ENCODE measurements around the gene SDCBP2.

The SDCBP2 gene

DNA sequence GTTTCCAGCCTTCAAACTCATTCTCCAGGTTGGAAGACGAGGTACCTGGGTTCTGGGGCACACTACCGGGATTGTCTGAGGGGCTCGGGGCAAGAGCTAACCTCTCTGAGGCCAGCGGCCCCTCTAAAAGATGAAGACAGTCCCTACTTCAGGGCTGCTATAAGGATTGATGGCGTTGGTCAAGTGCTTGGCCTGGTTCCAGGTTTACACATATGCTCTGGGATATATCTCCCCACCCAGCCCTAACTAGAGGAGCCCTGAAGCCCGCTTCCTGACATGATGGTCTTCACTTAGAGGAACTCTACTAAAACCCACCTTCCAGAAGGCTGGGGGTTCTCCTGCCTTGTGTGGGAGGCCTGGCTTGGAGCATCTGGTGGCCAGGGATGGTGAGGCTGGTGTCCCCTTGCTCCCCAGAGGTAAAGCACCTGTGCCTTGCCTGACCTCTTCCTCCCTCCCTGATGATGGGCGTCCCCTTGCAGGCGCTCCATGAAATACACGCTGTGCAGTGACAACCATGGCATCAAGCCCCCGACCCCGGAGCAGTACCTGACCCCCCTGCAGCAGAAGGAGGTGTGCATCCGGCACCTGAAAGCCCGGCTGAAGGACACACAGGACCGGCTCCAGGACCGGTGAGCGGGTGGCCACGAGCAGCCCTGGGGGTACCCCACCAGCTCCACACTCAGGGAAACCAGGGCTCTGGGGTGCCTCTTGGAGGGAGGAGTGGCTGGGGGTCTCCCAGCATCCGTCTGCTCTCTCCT lies 28.7 kb downstream of the SDCBP2 start:
- Mint-ChIP-seq H3K4me1 (no peaks in the 10 kb centered on the region), H3K27ac (no peak overlapping the region), H3K27me3 (ENCODE audit: low read depth) (peaks cover 6% of the 10 kb centered on the region), H3K4me3 (no peak overlapping the region), H3K9me3 (no peaks in the 10 kb centered on the region), H3K36me3 (ENCODE audit: low read depth) (no peaks in the 10 kb centered on the region)
- no peak for TF ChIP-seq CTCF (IDR thresholded peaks at IDR 0.05; ENCODE audit: unreplicated experiment in 3 of 3)

DNA sequence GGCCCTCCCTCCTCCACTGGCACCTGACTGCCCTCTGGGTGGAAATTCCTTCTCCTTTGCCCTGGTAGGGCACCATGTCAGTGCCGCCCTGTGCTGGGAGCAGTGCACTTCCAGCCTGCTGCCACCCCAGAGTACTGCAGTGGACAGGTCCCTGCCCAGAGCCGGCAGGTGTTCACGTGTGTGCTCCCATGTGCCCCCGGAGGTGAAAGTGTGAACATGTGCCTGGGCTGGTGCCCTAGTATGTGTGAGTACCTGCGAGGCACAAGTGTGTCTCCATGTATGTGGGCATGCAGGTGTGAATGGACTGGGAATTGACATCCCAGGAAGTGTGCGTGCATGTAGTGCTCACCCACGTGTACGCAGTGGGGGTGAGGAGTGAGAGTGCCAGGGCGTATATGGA lies 29.4 kb downstream of the SDCBP2 start:
- Mint-ChIP-seq H3K36me3 (ENCODE audit: low read depth) (no peaks in the 10 kb centered on the region), H3K27me3 (ENCODE audit: low read depth) (peaks cover 6% of the 10 kb centered on the region), H3K9me3 (no peaks in the 10 kb centered on the region), H3K27ac (no peak overlapping the region), H3K4me1 (no peaks in the 10 kb centered on the region), H3K4me3 (no peak overlapping the region)
- TF ChIP-seq CTCF (IDR thresholded peaks at IDR 0.05; ENCODE audit: unreplicated experiment in 3 of 3) = peak in 1 of 3 experiments; percentile 7

GRCh38 chr20:1298888-1299511 lies 29.9 kb downstream of the SDCBP2 start:
- H3K4me3 Mint-ChIP-seq = no peak overlapping the region
- H3K9me3 Mint-ChIP-seq = no peaks in the 10 kb centered on the region
- H3K27ac Mint-ChIP-seq = no peak overlapping the region
- peaks cover 6% of the 10 kb centered on the region for H3K27me3 Mint-ChIP-seq (ENCODE audit: low read depth)
- TF ChIP-seq CTCF (IDR thresholded peaks at IDR 0.05; ENCODE audit: unreplicated experiment in 3 of 3) = no peak
- no peaks in the 10 kb centered on the region for H3K36me3 Mint-ChIP-seq (ENCODE audit: low read depth)
- H3K4me1 Mint-ChIP-seq = no peaks in the 10 kb centered on the region

DNA sequence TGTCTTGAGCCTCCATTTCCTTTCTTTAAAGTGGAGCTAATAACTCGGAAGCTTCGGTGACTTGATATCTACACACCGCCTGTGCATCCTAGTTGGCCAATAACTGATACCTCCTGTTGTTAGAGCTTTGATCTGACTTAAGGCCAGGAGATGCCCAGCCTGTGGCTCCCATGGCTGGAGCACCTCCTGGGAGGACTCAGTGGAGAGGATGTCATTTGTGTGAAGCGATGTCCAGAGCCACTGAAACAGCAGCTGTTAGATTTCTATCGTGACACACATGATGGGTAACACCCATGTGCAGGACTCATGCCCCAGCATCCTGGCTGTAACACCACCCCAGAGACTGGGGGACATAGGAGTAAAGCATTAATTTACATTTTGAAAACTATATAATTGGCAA lies 30.8 kb downstream of the SDCBP2 start:
- Mint-ChIP-seq H3K27ac (no peak overlapping the region), H3K4me3 (no peak overlapping the region), H3K36me3 (ENCODE audit: low read depth) (no peaks in the 10 kb centered on the region), H3K4me1 (no peaks in the 10 kb centered on the region), H3K9me3 (no peaks in the 10 kb centered on the region), H3K27me3 (ENCODE audit: low read depth) (peaks cover 6% of the 10 kb centered on the region)
- TF ChIP-seq CTCF (IDR thresholded peaks at IDR 0.05; ENCODE audit: unreplicated experiment in 3 of 3) = no peak

DNA sequence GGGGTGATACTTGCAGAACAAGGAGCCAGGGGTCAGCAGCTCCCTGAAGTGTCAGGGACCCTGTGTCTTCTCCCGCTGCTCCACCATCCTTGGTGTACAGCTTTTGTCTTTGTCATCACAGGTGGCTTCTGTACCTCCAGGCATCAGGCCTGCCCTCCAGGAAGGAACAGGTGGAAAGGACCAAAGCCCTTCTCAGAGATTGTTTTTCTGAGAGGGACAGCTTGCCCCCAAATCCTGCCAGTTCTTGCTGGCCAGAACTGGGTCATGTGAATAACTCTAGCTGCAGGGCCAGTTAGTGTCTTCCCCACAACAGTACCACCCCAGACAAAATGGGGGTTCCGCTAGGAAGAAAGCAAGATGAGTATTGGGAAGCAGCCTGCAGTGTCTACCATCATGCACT lies 31.5 kb downstream of the SDCBP2 start:
- peaks cover 3% of the 10 kb centered on the region for H3K27me3 Mint-ChIP-seq (ENCODE audit: low read depth)
- no peaks in the 10 kb centered on the region for H3K9me3 Mint-ChIP-seq
- H3K27ac Mint-ChIP-seq = no peak overlapping the region
- H3K36me3 Mint-ChIP-seq (ENCODE audit: low read depth) = no peaks in the 10 kb centered on the region
- no peak for TF ChIP-seq CTCF (IDR thresholded peaks at IDR 0.05; ENCODE audit: unreplicated experiment in 3 of 3)
- no peak overlapping the region for H3K4me3 Mint-ChIP-seq
- no peaks in the 10 kb centered on the region for H3K4me1 Mint-ChIP-seq

GRCh38 chr20:1296922-1297321 lies 32.0 kb downstream of the SDCBP2 start:
- Mint-ChIP-seq H3K36me3 (ENCODE audit: low read depth) (no peaks in the 10 kb centered on the region), H3K4me3 (no peak overlapping the region), H3K27ac (no peak overlapping the region), H3K4me1 (peaks cover 2% of the 10 kb centered on the region), H3K27me3 (ENCODE audit: low read depth) (peaks cover 3% of the 10 kb centered on the region), H3K9me3 (no peaks in the 10 kb centered on the region)
- no peak for TF ChIP-seq CTCF (IDR thresholded peaks at IDR 0.05; ENCODE audit: unreplicated experiment in 3 of 3)
